ENCODE data around the gene TCP10L.

DNA sequence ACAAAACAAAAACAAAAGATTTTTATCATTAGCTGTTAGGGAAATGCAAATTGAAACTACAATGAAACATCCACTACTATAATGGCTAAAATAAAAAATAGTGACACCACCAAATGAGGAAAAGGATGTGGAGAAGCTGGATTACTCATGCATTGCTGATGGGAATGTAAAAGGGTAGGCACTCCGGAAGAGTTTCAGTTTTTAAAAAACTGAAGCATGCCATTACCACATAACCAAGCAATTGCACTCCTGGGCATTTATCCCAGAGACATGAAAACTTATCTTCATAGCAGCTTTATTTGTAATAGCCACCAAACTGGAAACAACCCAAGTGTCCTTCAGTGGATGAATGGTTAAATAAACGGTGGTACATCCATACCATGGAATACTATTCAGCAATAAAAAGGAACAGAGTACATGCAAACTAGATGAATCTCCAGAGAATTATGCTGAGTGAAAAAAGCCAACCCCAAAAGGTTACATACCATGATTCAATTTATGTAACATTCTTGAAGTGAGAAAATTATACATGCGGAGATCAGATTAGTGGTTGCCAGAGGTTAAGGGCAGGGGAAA lies 41.4 kb upstream of the TCP10L start:
- no peak for TF ChIP-seq POLR2AphosphoS5 (IDR thresholded peaks at IDR 0.05; ENCODE audit: low read depth, low read length)
- TF ChIP-seq TAF1 (IDR thresholded peaks at IDR 0.05; ENCODE audit: borderline replicate concordance, insufficient read depth, low read length): no peak
- TF ChIP-seq REST (IDR thresholded peaks at IDR 0.05; ENCODE audit: insufficient read depth in 1 of 2, low read depth in 2 of 2, low read length in 2 of 2): no peak
- TF ChIP-seq SIN3A (IDR thresholded peaks at IDR 0.05; ENCODE audit: borderline replicate concordance, insufficient read depth, low read length): no peak
- no peak for TF ChIP-seq FOXP2 (optimal IDR thresholded peaks at IDR 0.05; ENCODE audit: borderline replicate concordance, extremely low read depth, extremely low read length, insufficient read depth)
